Measurements from ENCODE around the gene SMG6. TPM values are rescaled to one million over a fixed set of nuclear protein-coding genes. Genes with fewer than 3 reads are reported as not detected.
A peak's percentile ranks its signal among the peaks of the same experiment; 100 is the strongest.

The SMG6 gene
- total RNA-seq, 1 experiment from 2014 or later, result 25.6 TPM

- no peaks in the 10 kb centered on the region for H3K9me3 Mint-ChIP-seq
- H3K36me3 Mint-ChIP-seq, result no peaks in the 10 kb centered on the region
- peaks cover 5% of the 10 kb centered on the region for H3K4me1 Mint-ChIP-seq
- H3K27ac Mint-ChIP-seq, result peak overlapping the region; percentile 26; the same call in 1 of the 2 replicates
- ATAC-seq (no peak), DNase-seq (ENCODE audit: low spot score) (no peak)
- TF ChIP-seq CREB1 (CRISPR knock-in tag; IDR thresholded peaks at IDR 0.05) (no peak), MYBL2 (CRISPR knock-in tag; IDR thresholded peaks at IDR 0.05) (no peak), RELA (CRISPR knock-in tag; IDR thresholded peaks at IDR 0.05; ENCODE audit: borderline replicate concordance) (no peak), ELF4 (CRISPR knock-in tag; IDR thresholded peaks at IDR 0.05; ENCODE audit: low read depth) (no peak), ZNF416 (CRISPR knock-in tag; IDR thresholded peaks at IDR 0.05) (no peak), E2F5 (CRISPR knock-in tag; IDR thresholded peaks at IDR 0.05) (no peak), NFATC4 (CRISPR knock-in tag; IDR thresholded peaks at IDR 0.05) (no peak), ARID4B (CRISPR knock-in tag; IDR thresholded peaks at IDR 0.05; ENCODE audit: borderline replicate concordance) (no peak), SMAD4 (CRISPR knock-in tag; IDR thresholded peaks at IDR 0.05) (no peak), KAT7 (CRISPR knock-in tag; IDR thresholded peaks at IDR 0.05; ENCODE audit: borderline replicate concordance) (no peak), ZNF396 (CRISPR knock-in tag; IDR thresholded peaks at IDR 0.05; ENCODE audit: borderline replicate concordance) (no peak), FOXK1 (CRISPR knock-in tag; IDR thresholded peaks at IDR 0.05) (no peak), JAZF1 (CRISPR knock-in tag; IDR thresholded peaks at IDR 0.05) (no peak)
- no peaks in the 10 kb centered on the region for H3K27me3 Mint-ChIP-seq (ENCODE audit: low read depth)
- ChIA-PET CTCF (interaction anchor here (2.9 to 3.6 kb wide), 2 partner anchors 16 to 133 kb away, joined by 9 to 13 read pairs; no protein-coding TSS in a partner anchor), POLR2A (no interaction called here)
- no peak overlapping the region for H3K4me3 Mint-ChIP-seq
Observed at GRCh38 chr17:2111691-2112090, 191.9 kb downstream of the SMG6 start.

- ChIA-PET POLR2A (interaction anchor here (1.0 kb wide), 1 partner anchor 71 kb away, joined by 3 read pairs; no protein-coding TSS in a partner anchor), CTCF (interaction anchor here (2.9 to 3.6 kb wide), 2 partner anchors 15 to 135 kb away, joined by 9 to 13 read pairs; no protein-coding TSS in a partner anchor)
- ATAC-seq (no peak), DNase-seq (ENCODE audit: low spot score) (no peak)
- Mint-ChIP-seq H3K27me3 (ENCODE audit: low read depth) (no peaks in the 10 kb centered on the region), H3K4me1 (peaks cover 8% of the 10 kb centered on the region), H3K9me3 (no peaks in the 10 kb centered on the region), H3K27ac (no peak overlapping the region), H3K36me3 (no peaks in the 10 kb centered on the region), H3K4me3 (no peak overlapping the region)
- TF ChIP-seq ZNF396 (CRISPR knock-in tag; IDR thresholded peaks at IDR 0.05; ENCODE audit: borderline replicate concordance) (no peak), AR (CRISPR knock-in tag; IDR thresholded peaks at IDR 0.05) (no peak), ZMAT4 (CRISPR knock-in tag; IDR thresholded peaks at IDR 0.05) (no peak), ZNF263 (CRISPR knock-in tag; IDR thresholded peaks at IDR 0.05; ENCODE audit: low read depth) (no peak), TEAD1 (CRISPR knock-in tag; IDR thresholded peaks at IDR 0.05) (no peak), TP53 (CRISPR knock-in tag; IDR thresholded peaks at IDR 0.05) (no peak), ZNF425 (CRISPR knock-in tag; conservative IDR thresholded peaks at IDR 0.05) (no peak), EMX1 (CRISPR knock-in tag; IDR thresholded peaks at IDR 0.05) (no peak), IRF2 (CRISPR knock-in tag; IDR thresholded peaks at IDR 0.05; ENCODE audit: borderline replicate concordance, low read depth) (no peak), E2F4 (CRISPR knock-in tag; IDR thresholded peaks at IDR 0.05; ENCODE audit: borderline replicate concordance, low read depth) (no peak), FOXP1 (CRISPR knock-in tag; IDR thresholded peaks at IDR 0.05; ENCODE audit: borderline replicate concordance) (no peak), MXD4 (CRISPR knock-in tag; IDR thresholded peaks at IDR 0.05; ENCODE audit: borderline replicate concordance) (no peak)
Observed at GRCh38 chr17:2110436-2110835, 193.1 kb downstream of the SMG6 start.

Measured in WTC11 (cell line).